GM12874 (cell line): ENCODE data around the gene PRDM16.

ENCODE experiments used
- CTCF ChIP-seq: IDR thresholded peaks from 2 replicates; pipeline ENCODE4 v1.5.1; 2011; ENCODE audit warnings: low read depth, mild to moderate bottlenecking, control low read depth, low read length, moderate library complexity; ENCODE audit not compliant: insufficient read depth

PRDM16 gene

GRCh38 chr1:3409366-3410141 lies 340.6 kb downstream of the PRDM16 start:
- no peak for TF ChIP-seq CTCF

- no peak for TF ChIP-seq CTCF
Observed at GRCh38 chr1:3410142-3410925, 341.3 kb downstream of the PRDM16 start.

- no peak for TF ChIP-seq CTCF
Observed at GRCh38 chr1:3411806-3412205, 342.8 kb downstream of the PRDM16 start.

- TF ChIP-seq CTCF: no peak
Observed at GRCh38 chr1:3412376-3412775, 343.4 kb downstream of the PRDM16 start.

GRCh38 chr1:3413975-3414710 lies 345.1 kb downstream of the PRDM16 start:
- TF ChIP-seq CTCF: no peak

GRCh38 chr1:3415260-3416090 lies 346.5 kb downstream of the PRDM16 start:
- TF ChIP-seq CTCF: no peak
